GM12878 (cell line): ENCODE results near the gene CCN5. TPM values are rescaled to one million over a fixed set of nuclear protein-coding genes. Genes with fewer than 3 reads are reported as not detected.

ENCODE experiments used
- ATAC-seq: fragments of 200-7000 bp; cut with Tn5 transposase; 3 replicates; pipeline ENCODE4 v1.9.1; 2020; ENCODE audit warnings: mild to moderate bottlenecking, moderate library complexity
- BruUV-seq: library from RNA; stranded (reverse); fragments of 400-500 nt; replicated peaks from 2 replicates; lab custom pipeline; 2021; lab: Mats Ljungman, UMichigan
- CTCF ChIA-PET: fragments of 300-600 bp; sonication (Branson Sonifier 250); formaldehyde crosslinking; extraction: SDS; loops from one replicate; lab custom pipeline; 2021; ENCODE audit warnings: inconsistent platforms; lab: Yijun Ruan, JAX
- POLR2A ChIA-PET: fragments of 350-600 bp; formaldehyde crosslinking; extraction: SDS; loops from one replicate; lab custom pipeline; 2021; ENCODE audit warnings: inconsistent platforms; lab: Charles Lee
- RAD21 ChIA-PET: fragments of 300-600 bp; sonication (Branson Sonifier 250); formaldehyde crosslinking; loops from one replicate; lab custom pipeline; 2023; ENCODE audit warnings: antibody characterized with exemption; ENCODE audit not compliant: unreplicated experiment; lab: Charles Lee
- SMC1A ChIA-PET: fragments of 300-600 bp; sonication (Branson Sonifier 250); formaldehyde crosslinking; loops from one replicate; lab custom pipeline; 2023; ENCODE audit not compliant: unreplicated experiment, uncharacterized antibody; lab: Charles Lee
- DNase-seq: peaks from one replicate; pipeline ENCODE4 v3.0.0-alpha.2; 2011; ENCODE audit warnings: low read depth, low spot score
- FAIRE-seq: peaks from 3 replicates; lab custom pipeline; 2011; peaks lifted over from hg19 to GRCh38; lab: Jason Lieb, UNC
- H2AFZ ChIP-seq: 2 replicates; pipeline ENCODE4 v1.6.0; 2011; ENCODE audit warnings: low read depth, low read length, control low read depth; ENCODE audit not compliant: control insufficient read depth
- H3K27ac ChIP-seq: 2 replicates; pipeline ENCODE4 v1.5.1; 2011; ENCODE audit warnings: control low read depth; ENCODE audit not compliant: control insufficient read depth, insufficient read depth
- H3K27me3 ChIP-seq, 2 experiments: replicated peaks in 1 of 2; 2 replicates each; pipeline versions ENCODE4 v1.6.0 to v1.6.1; 2011; ENCODE audit warnings: low read length in 1 of 2; ENCODE audit not compliant: control insufficient read depth in 2 of 2, insufficient read depth in 2 of 2
- H3K36me3 ChIP-seq, 2 experiments: 2 replicates each; pipeline ENCODE4 v1.5.1; 2011; ENCODE audit warnings: low read length in 1 of 2; ENCODE audit not compliant: control insufficient read depth in 2 of 2, insufficient read depth in 2 of 2
- H3K4me1 ChIP-seq: 2 replicates; pipeline ENCODE4 v1.6.1; 2011; ENCODE audit warnings: mild to moderate bottlenecking, low read length, moderate library complexity, mixed read lengths; ENCODE audit not compliant: control insufficient read depth, insufficient read depth
- H3K4me2 ChIP-seq: 2 replicates; pipeline ENCODE4 v1.6.0; 2011; ENCODE audit warnings: control low read depth; ENCODE audit not compliant: control insufficient read depth, insufficient read depth
- H3K4me3 ChIP-seq: fragments of 200-600 bp; sonication (generic); 2 replicates; pipeline ENCODE4 v1.5.1; 2016
- H3K79me2 ChIP-seq: 2 replicates; pipeline ENCODE4 v1.6.0; 2011; ENCODE audit warnings: low read length; ENCODE audit not compliant: control insufficient read depth, insufficient read depth
- H3K9ac ChIP-seq: 2 replicates; pipeline ENCODE4 v1.8.0; 2011; ENCODE audit warnings: low read length, control low read depth, mixed read lengths; ENCODE audit not compliant: control insufficient read depth, insufficient read depth
- H3K9me3 ChIP-seq: replicated peaks from 3 replicates; pipeline ENCODE4 v1.5.1; 2011; ENCODE audit warnings: mild to moderate bottlenecking, low read length; ENCODE audit not compliant: control insufficient read depth, insufficient read depth
- H4K20me1 ChIP-seq: 2 replicates; pipeline ENCODE4 v1.6.0; 2011; ENCODE audit not compliant: control insufficient read depth, insufficient read depth
- BACH1 ChIP-seq: fragments of 450-650 bp; IDR thresholded peaks from 2 replicates; pipeline ENCODE4 v1.6.1; 2017; ENCODE audit warnings: mild to moderate bottlenecking, borderline replicate concordance
- NR2C1 ChIP-seq: fragments of 450-650 bp; IDR thresholded peaks from 2 replicates; pipeline ENCODE4 v1.6.1; 2017; ENCODE audit warnings: antibody characterized with exemption, mild to moderate bottlenecking, moderate library complexity
- SP1 ChIP-seq: IDR thresholded peaks from one replicate; pipeline ENCODE4 v1.6.1; 2011; ENCODE audit warnings: low read depth, low read length
- SPI1 ChIP-seq: IDR thresholded peaks from 2 replicates; pipeline ENCODE4 v1.6.1; 2011; ENCODE audit warnings: low read depth, mild to moderate bottlenecking, low read length, moderate library complexity, borderline replicate concordance; ENCODE audit not compliant: insufficient read depth
- STAT1 ChIP-seq: fragments of 450-650 bp; conservative IDR thresholded peaks from 2 replicates; pipeline ENCODE4 v1.6.1; 2014; ENCODE audit warnings: antibody characterized with exemption, mild to moderate bottlenecking
- WRNIP1 ChIP-seq: IDR thresholded peaks from 2 replicates; pipeline ENCODE4 v1.6.1; 2011; ENCODE audit warnings: low read depth, low read length, improper control_type of control experiment, borderline replicate concordance
- WGBS: methylation state at CpG from one replicate; pipeline ENCODE4 v1.1.6; 2016; ENCODE audit warnings: low lambda C conversion rate; ENCODE audit not compliant: insufficient replicate concordance, insufficient coverage; ENCODE audit errors: missing lambda C conversion rate; 5-methylcytosine and 5-hydroxymethylcytosine counted together
- in situ Hi-C: fragments of 300-500 bp; cut with MboI; formaldehyde crosslinking; loops from 9 replicates; pipeline ENCODE4 v1.14.3; 2018; ENCODE audit warnings: mixed read lengths
- intact Hi-C: fragments of 100-400 bp; cut with micrococcal nuclease; formaldehyde crosslinking; loops from one replicate; pipeline ENCODE4 v1.14.2; 2022; ENCODE audit not compliant: unreplicated experiment
- polyA plus RNA-seq, 11 experiments: library from polyadenylated mRNA; depleted of rRNA in 4 of 11; unstranded in 6 of 11; stranded (reverse) in 5 of 11; fragments of >200 nt; fragmentation: Nextera tagmentation in 4 of 11; fragmentation: Illumina TruSeq in 1 of 11; extraction: Ambion mirVana in 4 of 11; extraction: Trizol in 1 of 11; gene quantifications; 1 replicate in 1 of 11; 2 replicates in 10 of 11; pipeline versions ENCODE4 v1.2.1 to v1.2.3, GENCODE V29; 2011 to 2016; ENCODE audit warnings: inconsistent platforms in 2 of 11, missing spikeins in 2 of 11, low read depth in 1 of 11
- total RNA-seq, 4 experiments: library from RNA; depleted of rRNA in 3 of 4; stranded (reverse); fragments of >200 nt in 3 of 4; fragmentation: Illumina TruSeq in 1 of 4; extraction: Trizol in 1 of 4; gene quantifications; 2 replicates each; pipeline versions ENCODE4 v1.2.1 to v1.2.3, GENCODE V29; 2013 to 2021
- TF ChIP-seq, protein P1 (sequence below): IDR thresholded peaks from 2 replicates; pipeline ENCODE4 v1.6.1; 2011; ENCODE audit warnings: mild to moderate bottlenecking, low read depth, low read length, moderate library complexity; ENCODE audit not compliant: insufficient replicate concordance
- TF ChIP-seq, protein P2 (sequence below): fragments of 450-650 bp; IDR thresholded peaks from 2 replicates; pipeline ENCODE4 v1.6.1; 2017; ENCODE audit warnings: mild to moderate bottlenecking, moderate library complexity
- TF ChIP-seq, protein P3 (sequence below): fragments of 450-650 bp; formaldehyde crosslinking; IDR thresholded peaks from 2 replicates; pipeline ENCODE4 v1.5.0; 2022; ENCODE audit warnings: mild to moderate bottlenecking, missing genetic modification characterization

The CCN5 gene
- total and polyA plus RNA-seq, 10 of the 15 experiments (the other 5 are each of a cell fraction or from before 2014, with no cell fraction given) = 0.14 to 0.15 TPM; not detected in 8

DNA sequence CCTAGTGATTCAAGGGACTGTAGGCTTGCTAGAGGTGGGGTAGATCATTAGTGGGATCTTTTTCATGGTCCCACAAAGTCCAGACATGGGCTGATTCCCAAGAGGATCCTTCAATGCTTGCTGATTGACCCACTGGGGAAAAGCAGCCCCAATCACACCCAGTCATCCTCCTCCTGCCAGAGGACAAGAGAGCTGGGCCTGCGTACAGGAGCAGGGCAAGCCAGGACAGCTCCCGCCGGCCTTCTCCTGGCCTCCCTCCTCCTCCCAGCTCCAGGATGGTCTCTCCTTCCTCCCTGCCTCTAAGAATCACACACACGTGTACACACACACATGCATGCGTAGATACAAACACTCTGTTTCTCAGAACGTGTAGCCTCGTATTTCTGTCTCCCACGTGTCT lies 57.5 kb downstream of the CCN5 start (continued):
- TF ChIP-seq, protein P1, sequence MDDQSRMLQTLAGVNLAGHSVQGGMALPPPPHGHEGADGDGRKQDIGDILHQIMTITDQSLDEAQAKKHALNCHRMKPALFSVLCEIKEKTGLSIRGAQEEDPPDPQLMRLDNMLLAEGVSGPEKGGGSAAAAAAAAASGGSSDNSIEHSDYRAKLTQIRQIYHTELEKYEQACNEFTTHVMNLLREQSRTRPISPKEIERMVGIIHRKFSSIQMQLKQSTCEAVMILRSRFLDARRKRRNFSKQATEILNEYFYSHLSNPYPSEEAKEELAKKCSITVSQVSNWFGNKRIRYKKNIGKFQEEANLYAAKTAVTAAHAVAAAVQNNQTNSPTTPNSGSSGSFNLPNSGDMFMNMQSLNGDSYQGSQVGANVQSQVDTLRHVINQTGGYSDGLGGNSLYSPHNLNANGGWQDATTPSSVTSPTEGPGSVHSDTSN = no peak
- no peak for TF ChIP-seq STAT1
- TF ChIP-seq SP1 = no peak
- TF ChIP-seq WRNIP1 = no peak
- TF ChIP-seq NR2C1 = no peak

DNA sequence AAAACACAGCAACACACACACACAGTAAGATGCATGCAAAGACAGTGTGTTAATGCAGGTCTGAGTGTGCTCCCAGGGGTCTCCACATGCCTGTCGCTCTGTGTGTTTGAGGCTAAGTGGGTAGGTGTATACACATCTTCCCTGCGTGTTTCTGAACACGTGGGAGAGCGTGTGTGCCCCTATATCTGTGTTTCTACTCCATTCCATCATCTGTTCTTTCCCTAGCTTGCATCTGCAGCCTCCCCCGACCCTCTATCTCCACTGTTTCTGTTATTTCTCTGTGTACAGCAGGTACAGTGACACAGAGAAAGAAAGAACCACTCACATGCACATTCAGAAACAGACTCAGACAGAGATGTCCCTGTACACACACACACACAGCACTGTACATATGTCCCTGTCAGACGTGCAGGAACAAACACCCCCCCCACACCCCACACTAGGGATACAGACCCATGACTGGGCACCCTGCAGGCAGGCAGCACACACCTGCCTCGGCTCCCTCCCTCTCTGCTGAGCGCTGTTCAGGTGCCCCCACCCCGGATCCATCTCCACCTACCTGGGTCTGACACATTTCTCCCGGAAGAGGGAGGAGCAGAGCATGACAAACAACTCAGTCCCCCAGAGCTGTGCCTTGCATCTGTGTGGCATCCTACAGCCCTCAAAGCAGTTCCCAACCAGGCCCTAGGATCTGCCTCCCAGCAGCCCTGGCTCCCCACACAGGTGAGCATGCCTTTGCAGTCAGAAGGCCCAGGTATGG lies 58.1 kb downstream of the CCN5 start:
- no TSS peak for BruUV-seq
- CTCF ChIA-PET = no interaction called here
- Histone ChIP-seq H3K4me2 (no peak overlapping the region), H3K9ac (no peak overlapping the region), H4K20me1 (no peaks in the 10 kb centered on the region), H3K27ac (no peak overlapping the region), H3K79me2 (no peaks in the 10 kb centered on the region), H3K36me3 (no peaks in the 10 kb centered on the region), H3K9me3 (no peaks in the 10 kb centered on the region), H3K27me3 (peaks cover 0 to 1% of the 10 kb centered on the region in 2 experiments; a peak in 1 of 4 replicates)
- ATAC-seq (no peak), FAIRE-seq (no peak), DNase-seq (no peak)
- SMC1A ChIA-PET = no interaction called here
- POLR2A ChIA-PET = no interaction called here
- in situ Hi-C loops = no loop called here
- RAD21 ChIA-PET = no interaction called here
- TF ChIP-seq SPI1 (no peak), BACH1 (no peak)
- TF ChIP-seq, protein P2, sequence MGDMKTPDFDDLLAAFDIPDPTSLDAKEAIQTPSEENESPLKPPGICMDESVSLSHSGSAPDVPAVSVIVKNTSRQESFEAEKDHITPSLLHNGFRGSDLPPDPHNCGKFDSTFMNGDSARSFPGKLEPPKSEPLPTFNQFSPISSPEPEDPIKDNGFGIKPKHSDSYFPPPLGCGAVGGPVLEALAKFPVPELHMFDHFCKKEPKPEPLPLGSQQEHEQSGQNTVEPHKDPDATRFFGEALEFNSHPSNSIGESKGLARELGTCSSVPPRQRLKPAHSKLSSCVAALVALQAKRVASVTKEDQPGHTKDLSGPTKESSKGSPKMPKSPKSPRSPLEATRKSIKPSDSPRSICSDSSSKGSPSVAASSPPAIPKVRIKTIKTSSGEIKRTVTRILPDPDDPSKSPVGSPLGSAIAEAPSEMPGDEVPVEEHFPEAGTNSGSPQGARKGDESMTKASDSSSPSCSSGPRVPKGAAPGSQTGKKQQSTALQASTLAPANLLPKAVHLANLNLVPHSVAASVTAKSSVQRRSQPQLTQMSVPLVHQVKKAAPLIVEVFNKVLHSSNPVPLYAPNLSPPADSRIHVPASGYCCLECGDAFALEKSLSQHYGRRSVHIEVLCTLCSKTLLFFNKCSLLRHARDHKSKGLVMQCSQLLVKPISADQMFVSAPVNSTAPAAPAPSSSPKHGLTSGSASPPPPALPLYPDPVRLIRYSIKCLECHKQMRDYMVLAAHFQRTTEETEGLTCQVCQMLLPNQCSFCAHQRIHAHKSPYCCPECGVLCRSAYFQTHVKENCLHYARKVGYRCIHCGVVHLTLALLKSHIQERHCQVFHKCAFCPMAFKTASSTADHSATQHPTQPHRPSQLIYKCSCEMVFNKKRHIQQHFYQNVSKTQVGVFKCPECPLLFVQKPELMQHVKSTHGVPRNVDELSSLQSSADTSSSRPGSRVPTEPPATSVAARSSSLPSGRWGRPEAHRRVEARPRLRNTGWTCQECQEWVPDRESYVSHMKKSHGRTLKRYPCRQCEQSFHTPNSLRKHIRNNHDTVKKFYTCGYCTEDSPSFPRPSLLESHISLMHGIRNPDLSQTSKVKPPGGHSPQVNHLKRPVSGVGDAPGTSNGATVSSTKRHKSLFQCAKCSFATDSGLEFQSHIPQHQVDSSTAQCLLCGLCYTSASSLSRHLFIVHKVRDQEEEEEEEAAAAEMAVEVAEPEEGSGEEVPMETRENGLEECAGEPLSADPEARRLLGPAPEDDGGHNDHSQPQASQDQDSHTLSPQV = no peak
- TF ChIP-seq, protein P3, sequence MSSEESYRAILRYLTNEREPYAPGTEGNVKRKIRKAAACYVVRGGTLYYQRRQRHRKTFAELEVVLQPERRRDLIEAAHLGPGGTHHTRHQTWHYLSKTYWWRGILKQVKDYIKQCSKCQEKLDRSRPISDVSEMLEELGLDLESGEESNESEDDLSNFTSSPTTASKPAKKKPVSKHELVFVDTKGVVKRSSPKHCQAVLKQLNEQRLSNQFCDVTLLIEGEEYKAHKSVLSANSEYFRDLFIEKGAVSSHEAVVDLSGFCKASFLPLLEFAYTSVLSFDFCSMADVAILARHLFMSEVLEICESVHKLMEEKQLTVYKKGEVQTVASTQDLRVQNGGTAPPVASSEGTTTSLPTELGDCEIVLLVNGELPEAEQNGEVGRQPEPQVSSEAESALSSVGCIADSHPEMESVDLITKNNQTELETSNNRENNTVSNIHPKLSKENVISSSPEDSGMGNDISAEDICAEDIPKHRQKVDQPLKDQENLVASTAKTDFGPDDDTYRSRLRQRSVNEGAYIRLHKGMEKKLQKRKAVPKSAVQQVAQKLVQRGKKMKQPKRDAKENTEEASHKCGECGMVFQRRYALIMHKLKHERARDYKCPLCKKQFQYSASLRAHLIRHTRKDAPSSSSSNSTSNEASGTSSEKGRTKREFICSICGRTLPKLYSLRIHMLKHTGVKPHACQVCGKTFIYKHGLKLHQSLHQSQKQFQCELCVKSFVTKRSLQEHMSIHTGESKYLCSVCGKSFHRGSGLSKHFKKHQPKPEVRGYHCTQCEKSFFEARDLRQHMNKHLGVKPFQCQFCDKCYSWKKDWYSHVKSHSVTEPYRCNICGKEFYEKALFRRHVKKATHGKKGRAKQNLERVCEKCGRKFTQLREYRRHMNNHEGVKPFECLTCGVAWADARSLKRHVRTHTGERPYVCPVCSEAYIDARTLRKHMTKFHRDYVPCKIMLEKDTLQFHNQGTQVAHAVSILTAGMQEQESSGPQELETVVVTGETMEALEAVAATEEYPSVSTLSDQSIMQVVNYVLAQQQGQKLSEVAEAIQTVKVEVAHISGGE = no peak
- TF ChIP-seq, all 136 proteins: peak for 0
- Histone ChIP-seq H2AFZ (no peak overlapping the region), H3K4me3 (no peak overlapping the region), H3K4me1 (no peaks in the 10 kb centered on the region; the same call in 1 of the 2 replicates)
- WGBS = 5% methylated on average over 10 of the region's 10 CpGs
- intact Hi-C loops = no loop called here
